GM21737 (cell line): ENCODE measurements around the gene THAP5.
"Not testable (repeated sequence)": the region's sequence is repeated elsewhere in the genome, so short reads cannot be mapped to it uniquely, and the experiment has no call there.

Source experiments
- ATAC-seq: cut with Tn5 transposase; IDR thresholded peaks from one replicate; pipeline ENCODE4 v1.9.1; 2021; ENCODE audit warnings: mild to moderate bottlenecking, moderate library complexity; ENCODE audit not compliant: unreplicated experiment

The THAP5 gene

DNA sequence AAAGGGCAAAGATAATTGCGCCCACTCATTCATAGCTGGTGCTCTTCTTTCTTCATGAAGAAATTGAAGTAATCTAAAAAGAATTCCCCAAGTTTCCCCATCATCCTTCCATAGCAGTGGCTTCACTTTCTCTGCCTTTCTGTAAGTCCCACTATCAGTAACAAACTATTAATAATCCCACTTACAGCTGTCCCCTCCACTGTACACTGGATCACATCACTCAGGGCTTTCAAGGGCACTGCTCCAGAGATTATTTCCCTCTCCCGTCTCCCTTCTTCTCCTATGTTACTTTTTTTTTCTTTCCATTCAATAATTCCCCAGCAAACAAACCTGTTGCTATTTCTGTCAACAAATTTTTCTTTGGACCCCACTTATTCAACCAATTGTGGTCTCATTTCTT, 16.3 kb upstream of the THAP5 start:
- ATAC-seq, result no peak

- ATAC-seq, result no peak
These were observed 14.7 kb upstream of the THAP5 start for GRCh38 chr7:108584211-108584610.

DNA sequence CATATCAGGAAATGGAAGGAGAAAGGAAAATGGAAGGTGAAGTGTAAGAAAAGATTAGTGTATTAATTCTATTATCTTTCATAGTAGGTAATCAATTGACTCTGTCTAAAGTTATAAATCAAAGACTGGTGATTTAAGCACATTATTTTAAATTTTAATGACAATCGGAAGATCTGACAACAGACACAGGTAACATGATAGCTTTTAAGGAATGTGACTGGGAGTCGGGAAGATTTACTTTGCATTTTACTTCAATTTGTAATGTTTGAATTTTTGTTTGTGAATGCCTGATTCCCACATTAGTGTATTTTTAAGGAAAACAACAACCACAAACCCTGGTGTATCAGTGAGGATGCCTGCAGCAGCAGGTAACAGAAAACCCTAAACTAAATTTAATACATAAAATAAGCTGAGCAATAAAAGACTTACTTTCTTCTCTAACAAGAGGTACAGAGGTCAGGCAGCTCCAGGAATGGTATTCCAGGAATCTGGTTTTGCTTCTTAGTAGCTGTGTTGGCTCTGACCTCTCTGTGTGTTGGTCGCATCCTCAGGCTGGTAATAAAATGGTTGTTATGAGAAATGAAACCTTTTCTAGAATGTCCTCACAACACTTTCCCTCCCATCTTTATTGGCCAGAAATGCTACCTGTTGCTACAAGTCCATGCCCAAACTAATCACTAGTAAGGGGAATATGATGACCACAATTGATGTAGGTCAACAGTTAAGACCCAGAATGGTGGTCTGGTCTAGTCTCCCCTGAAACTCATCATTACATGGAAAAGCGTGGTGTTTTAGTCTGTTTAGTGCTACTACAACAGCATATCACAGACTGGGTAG, 12.4 kb upstream of the THAP5 start:
- no peak for ATAC-seq

GRCh38 chr7:108580298-108580697, 10.8 kb upstream of the THAP5 start:
- ATAC-seq, result no peak

GRCh38 chr7:108578937-108579336, 9.4 kb upstream of the THAP5 start:
- no peak for ATAC-seq

- no peak for ATAC-seq
These were observed 6.6 kb upstream of the THAP5 start for GRCh38 chr7:108576116-108576515.

DNA sequence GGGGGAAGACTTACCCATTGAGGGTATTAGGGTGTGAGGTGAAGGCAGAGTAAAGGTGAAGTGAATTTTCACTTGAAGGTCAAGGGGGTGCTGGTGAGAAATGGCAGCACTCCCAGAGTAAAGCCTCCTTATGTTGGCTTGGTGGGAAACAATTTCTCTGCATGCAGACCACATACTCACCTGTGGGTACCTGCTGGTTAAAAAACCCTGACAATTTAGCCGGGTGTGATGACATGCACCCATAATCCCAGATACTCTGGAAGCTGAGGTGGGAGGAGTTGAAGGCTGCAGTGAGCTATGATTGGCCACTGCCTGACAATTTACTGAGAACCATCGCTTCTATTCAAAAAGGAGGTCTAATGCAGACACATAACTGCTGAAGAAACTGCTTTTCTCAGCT, 5.7 kb upstream of the THAP5 start:
- ATAC-seq, result no peak

- ATAC-seq, result no peak
These were observed 3.0 kb upstream of the THAP5 start for GRCh38 chr7:108572480-108572879.

DNA sequence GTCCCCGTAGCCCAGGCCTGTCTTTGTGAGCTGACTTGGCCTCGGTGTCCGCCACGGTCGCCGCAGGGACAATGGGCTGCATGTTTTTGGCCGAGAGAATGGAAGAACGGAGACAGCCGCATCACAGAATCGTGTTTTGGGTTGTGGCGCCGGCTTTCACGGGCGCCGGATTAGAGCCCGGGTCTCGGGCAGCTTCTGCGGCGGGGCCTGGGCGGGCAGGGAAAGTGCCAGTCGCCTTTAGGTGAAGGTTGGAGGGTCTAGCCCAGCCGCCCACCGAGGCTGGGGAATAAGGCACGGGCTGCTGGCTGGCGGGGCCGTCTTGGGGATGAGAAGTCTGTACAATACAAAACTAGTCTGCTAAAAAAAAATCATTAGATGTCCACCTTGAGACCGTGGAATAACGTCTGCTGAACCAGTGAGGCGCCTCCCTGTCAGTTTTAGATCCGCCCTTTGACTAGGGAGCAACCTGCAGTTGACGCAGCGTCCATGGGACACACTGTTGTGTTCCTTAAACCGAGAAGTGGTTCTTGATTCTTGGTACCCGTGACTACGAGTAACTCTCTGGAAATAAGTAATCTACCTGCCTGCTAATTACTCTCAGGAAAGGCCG, 745 bp upstream of the THAP5 start:
- peak; percentile 31 for ATAC-seq

GRCh38 chr7:108568801-108569380, 615 bp downstream of the THAP5 start:
- ATAC-seq, result no peak

DNA sequence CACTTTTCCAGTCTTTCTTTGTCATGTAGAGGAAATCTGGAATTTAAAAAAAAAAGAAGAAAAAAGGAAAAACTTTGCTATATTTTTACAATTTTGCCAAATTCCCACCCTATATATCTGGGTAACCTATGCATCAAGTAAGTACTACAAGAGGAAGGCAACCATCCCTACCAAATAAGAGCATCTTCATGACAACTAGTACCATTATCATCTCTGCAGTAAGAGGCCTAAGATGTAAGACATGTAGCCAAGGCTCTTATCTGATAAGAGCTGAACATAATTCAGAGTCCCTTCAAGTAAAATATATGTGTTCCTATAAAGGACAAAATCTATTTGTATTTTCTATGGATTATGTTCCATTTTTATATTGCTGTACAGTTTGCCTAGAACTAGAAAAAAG, 3.5 kb downstream of the THAP5 start:
- ATAC-seq, result no peak

GRCh38 chr7:108561047-108561619, 8.4 kb downstream of the THAP5 start:
- no peak for ATAC-seq

DNA sequence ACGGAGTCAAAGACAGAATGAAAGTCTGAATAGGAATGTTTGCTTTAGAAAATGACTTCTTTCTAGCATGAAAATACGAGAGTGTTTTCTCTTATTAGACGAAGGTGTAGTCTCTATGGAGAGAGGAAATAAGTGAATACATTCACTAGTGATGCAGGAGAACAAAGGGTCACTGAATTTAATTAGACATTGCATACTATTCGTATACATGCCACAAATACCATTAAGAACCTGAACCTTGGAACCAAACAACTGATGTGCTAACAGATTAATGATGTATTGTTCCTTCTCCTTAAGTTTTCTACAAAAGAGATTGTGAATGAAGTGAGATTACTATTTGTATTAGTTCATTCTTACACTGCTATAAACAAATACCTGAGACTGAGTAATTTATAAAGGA, 10.3 kb downstream of the THAP5 start:
- ATAC-seq, result no peak

DNA sequence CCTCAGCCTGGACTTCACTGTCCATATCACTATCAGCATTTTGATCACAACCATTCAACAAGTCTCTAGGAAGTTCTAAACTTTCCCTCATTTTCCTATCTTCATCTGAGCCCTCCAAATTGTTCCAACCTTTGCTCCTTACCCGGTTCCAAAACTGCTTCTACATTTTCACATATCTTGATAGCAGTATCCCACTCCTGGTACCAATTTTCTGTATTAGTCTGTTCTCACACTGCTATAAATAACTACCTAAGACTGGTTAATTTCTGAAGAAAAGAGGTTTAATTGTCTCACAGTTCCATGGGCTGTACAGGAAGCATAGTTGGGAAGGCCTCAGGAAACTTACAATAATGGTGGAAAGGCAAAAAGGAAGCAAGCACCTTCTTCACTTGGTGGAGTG, 11.9 kb downstream of the THAP5 start:
- no peak for ATAC-seq

- no peak for ATAC-seq
These were observed 12.3 kb downstream of the THAP5 start for GRCh38 chr7:108557191-108557590.

- ATAC-seq, result not testable (repeated sequence)
These were observed 12.8 kb downstream of the THAP5 start for GRCh38 chr7:108556665-108557064.

- ATAC-seq, result not testable (repeated sequence)
These were observed 21.2 kb downstream of the THAP5 start for GRCh38 chr7:108548141-108548896.

DNA sequence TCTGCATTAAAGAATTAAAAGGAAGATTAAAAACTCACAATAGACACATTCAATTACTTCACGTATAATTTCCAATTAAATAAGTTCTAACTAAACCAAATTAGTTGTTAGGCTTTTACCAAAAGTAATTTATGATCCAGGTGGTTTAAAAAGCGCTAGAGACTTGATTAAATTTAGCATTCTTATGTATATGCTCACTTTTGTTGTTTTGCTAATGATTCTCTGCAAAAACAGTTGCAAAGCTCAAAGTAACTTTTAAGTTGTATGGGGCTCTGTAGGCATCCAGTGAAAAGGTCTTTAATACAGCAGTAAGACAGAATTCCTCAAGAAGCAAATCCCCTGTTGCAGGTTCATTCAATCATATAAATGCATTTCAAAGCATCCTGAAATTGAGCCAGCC, 28.0 kb downstream of the THAP5 start:
- ATAC-seq, result no peak

DNA sequence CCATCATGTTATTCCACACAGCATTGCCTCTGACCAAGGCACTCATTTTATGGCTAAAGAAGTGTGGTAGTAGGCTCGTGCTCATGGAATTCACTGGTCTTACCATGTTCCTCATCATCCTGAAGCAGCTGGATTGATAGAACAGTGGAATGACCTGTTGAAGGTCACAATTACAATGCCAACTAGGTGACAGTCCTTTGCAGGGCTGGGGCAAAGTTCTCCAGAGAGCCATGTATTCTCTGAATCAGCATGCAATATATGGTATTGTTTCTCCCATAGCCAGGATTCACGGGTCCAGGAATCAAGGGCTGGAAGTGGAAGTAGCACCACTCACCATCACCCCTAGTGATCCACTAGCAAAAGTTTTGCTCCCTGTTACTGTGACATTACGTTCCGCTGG, 30.8 kb downstream of the THAP5 start:
- not testable (repeated sequence) for ATAC-seq

- ATAC-seq, result not testable (repeated sequence)
These were observed 31.3 kb downstream of the THAP5 start for GRCh38 chr7:108538236-108538635.

DNA sequence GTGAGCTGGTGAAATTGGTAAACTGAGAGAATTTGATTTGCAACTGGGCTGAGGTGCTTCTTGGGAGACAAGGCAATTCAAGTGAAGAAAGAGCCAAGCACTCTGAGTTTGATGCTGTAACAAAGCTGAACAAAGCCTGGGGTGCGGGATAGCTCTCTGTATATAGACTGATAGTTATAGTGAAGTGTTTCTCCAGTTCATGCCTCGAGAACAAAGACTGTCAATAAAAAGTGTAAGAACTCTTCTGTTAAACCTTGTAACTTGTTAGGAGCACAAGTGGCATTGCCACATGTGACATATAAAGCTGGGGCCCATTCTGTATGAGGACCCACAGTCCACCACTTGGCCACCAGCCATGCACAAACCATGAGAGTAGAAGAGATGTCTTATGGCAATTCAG, 32.3 kb downstream of the THAP5 start:
- no peak for ATAC-seq
